HG02885 (cell line): ENCODE measurements around the gene SF3B4.

Experiments used
- ATAC-seq: cut with Tn5 transposase; IDR thresholded peaks from one replicate; pipeline ENCODE4 v1.9.1; 2021; ENCODE audit warnings: mild to moderate bottlenecking; ENCODE audit not compliant: unreplicated experiment, poor library complexity

Gene SF3B4

GRCh38 chr1:149934356-149934755 is 6.8 kb upstream of the SF3B4 start:
- ATAC-seq: no peak

- no peak for ATAC-seq
Observed at GRCh38 chr1:149933208-149933607, 5.6 kb upstream of the SF3B4 start.

DNA sequence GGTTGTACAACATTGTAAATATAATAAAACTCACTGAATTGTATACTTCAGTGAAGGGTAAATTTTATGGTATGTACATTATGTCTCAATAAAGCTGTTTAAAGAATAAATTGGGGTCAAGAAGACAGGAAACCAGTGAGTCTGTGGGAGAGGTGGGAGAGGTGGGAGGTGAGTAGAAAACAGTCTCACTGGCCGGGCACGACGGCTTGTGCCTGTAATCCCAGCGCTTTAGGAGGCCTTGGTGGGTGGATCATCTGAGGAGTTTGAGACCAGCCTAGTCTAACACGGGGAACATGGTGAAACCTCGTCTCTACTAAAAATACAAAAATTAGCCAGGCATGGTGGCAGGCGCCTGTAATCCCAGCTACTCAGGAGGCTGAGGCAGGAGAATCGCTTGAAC is 4.9 kb upstream of the SF3B4 start:
- ATAC-seq: no peak

GRCh38 chr1:149931212-149931790 is 3.7 kb upstream of the SF3B4 start:
- no peak for ATAC-seq

- no peak for ATAC-seq
Observed at GRCh38 chr1:149929856-149930255, 2.3 kb upstream of the SF3B4 start.

DNA sequence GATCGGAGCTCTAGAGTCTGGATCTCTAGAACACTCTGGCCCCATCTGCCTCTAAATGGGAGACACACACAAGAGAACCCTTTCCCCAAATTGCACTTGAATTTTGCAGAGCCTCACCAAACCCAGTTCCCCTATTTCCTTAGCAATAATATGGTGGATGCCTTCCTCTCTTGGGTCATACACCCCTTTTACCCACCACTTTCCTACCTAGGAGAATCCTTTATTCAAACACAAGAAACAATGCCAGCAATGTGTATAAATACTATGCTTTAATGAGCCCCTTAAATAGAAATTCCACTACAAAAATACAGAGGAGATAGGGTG is 760 bp upstream of the SF3B4 start:
- no peak for ATAC-seq

DNA sequence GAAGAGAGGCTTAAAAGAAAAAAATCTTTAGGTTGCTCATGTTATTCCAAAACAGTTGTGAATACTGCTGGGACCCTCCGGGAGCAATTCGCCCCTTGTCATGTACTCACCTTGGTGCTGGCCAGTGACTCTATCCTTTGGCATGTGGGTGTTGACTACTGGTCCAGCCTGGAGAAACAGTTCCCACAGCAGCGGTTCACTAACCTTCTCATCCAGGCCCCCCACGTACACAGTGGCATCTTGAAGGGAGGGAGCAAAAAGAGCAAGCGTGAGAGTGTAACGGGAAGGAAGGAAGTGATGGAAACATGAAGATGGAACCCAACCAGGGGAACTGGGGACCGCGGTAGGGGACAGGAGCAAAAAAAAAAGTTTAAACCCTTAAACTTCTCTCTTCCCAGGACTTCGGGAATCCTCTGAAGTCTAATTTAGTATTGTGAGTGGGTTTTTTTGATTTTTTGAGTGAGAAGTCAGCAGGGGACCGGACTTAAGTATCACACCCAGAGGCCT is 494 bp downstream of the SF3B4 start:
- no peak for ATAC-seq

GRCh38 chr1:149926296-149926695 is 1.3 kb downstream of the SF3B4 start:
- ATAC-seq: no peak

DNA sequence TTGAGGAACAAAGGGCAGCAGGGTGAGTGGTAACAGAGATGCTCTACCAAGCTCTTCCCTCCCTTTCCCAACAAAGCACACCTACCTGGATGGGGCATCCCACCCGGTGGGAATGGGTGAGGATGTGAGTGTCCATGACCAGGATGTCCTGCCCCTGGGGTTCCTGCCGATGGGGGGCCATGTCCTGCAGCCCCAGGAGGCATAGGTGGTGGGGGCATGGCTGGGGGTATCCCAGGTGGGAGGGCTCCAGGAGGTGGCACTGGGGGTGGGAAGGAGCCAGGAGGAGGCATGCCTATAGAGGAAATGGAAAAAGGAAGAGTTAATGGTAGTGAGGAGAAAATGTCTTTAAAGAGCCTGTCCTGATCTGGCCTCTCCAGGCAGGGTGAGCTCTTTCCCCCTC is 1.9 kb downstream of the SF3B4 start:
- ATAC-seq: no peak

GRCh38 chr1:149925345-149925744 is 2.3 kb downstream of the SF3B4 start:
- ATAC-seq: no peak

DNA sequence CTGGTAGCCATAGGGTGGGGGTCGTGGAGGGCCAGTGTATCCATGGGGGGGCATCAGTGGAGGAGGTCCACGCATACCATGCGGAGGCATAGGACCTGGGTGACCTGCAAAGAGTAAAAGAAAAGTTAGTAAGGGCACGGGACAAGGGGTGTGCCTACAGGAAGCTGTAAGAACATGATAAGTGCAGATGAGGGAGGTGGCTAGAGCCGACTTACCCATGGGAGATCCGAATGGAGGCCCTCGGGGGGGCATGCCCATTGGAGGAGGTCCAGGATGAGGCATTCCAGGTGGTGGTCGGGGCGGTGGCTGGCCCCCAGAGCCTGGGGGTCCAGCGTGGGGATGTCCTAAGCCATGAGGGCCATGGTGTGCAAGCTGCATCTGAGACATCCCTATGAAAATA is 4.0 kb downstream of the SF3B4 start:
- no peak for ATAC-seq

DNA sequence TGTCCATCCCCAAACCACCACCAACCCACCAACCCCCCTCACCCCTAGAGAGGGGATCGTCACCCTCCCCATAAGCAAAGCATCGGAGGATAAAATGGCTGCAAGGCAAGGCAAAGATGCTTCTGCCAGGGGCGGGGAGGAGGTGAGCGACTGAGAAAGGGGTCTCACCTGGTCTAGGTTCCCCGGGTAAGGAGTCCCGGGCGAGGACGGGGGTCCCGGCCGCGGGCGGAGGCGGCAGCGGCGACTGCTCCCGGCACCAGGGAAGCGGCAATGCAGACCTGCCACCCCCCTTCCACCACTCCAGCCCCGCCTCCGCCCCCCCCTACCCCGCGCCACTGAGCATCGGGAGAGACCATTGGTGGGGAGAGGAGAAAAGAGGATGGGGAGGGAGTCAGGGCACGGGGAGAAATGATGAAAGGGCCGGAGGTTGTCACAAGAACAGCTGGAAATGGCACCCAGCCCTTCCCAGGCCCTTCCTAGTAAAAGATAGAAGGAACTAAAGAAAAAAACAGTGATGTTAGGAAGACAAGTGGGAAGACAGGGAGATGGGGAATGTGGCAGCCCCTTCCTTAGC is 9.9 kb downstream of the SF3B4 start, which contains the start of gene SV2A:
Gene SV2A (minus strand): TSS at position 274 of the 574 bp plus-strand sequence. CDS start 4,004 bp downstream, outside the sequence.
- no peak for ATAC-seq

- ATAC-seq: no peak
Observed at GRCh38 chr1:149916898-149917252, 10.7 kb downstream of the SF3B4 start.

DNA sequence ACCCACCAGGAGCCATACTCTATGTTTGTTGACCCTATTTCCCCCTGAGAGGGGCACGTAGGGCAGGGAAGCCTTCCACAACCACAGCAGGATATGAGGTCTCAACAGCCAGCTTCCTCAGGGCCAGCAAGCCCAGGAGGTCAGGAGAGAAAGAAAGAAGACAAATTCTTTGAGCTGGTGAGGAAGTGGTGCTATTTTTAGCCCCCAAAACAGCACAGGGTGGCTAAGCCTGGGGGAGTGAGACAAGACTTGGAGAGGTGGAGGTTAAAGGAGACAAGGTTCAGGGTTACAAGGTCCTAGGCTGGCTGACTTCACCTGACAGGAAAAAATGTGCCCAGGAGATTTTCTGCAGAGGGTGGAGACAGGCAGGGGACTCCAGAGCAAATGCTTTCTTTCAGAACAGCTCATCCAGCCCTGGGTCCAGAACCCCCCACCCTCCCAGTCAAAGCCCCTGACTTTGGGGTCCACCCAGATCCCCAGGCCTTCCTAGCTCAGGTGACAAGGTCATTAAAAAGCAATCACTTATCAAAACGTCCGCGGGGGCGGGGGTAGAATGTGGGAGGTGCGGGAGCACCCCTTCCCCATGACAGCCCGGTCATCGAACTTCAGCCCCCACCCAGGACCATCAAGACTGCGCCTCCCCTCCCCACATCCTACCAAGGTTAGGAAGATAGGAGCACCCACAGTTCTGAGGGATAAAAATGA is 11.3 kb downstream of the SF3B4 start:
- no peak for ATAC-seq

DNA sequence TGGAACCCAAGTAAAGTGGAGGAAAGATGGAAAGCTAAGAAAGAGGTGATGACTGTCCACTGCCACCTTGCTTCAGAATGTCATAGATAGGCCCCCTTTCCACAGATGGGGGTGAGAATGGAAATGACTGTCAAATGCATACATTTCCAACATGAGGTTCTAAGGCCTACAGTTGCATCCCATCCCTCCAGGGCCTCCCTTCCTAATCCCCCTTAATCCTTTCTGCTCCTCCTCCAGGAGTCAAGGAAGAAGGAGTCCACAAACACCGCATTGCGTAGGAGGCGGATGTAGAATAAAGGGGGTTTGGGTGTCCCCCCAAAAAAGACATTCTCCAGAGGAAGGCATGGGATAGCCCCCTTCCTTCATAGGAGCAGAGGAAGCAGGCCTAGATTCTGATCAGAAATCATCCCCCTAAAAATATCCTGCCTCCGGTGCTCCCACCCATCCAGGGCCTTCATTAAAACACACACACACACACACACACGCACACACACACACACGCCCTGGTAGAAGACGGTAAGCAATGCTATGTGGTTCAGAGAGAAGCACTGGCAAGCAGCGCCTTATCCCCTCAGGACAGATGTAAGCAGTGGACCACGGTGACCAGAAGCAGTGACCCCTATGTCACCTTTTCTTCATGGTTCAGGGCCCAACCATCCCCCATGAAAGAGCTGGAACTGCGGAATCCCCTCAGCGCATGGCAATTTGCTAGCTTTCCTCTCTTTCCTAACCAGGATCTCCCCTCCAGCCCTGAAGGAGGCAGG is 12.0 kb downstream of the SF3B4 start:
- no peak for ATAC-seq

- no peak for ATAC-seq
Observed at GRCh38 chr1:149914545-149914944, 13.1 kb downstream of the SF3B4 start.

- ATAC-seq: no peak
Observed at GRCh38 chr1:149906570-149907075, 21.0 kb downstream of the SF3B4 start.

DNA sequence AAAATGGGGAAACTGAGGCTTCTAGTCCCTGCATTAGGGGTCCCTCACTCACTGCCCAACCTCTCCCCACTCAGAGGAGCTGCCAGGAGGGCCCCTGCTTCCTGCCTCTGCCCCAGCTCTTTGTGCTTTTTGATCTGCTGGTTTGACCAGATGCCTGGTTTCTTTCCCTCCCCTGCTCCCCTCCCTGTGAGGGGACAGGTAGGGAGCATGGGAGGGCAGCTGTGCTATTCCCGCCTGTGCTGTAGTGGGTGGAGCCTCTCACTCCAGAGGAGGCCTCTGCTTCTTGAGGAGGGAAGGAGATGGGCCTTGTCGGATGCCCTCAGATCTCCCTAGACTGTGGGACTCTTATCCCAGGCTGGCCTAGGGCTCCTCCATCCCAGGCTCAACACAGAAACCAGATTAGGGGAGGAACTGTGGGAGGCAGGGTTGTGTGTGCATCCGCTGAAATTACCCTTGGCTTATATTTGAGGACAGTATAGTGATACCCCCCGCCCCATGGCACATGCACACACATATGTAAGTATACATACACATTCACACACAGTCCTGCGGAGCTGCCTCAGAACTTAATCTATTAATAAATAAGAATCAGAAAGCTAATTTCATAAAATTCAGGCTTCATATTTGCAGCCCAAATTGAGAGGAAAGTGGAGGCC is 23.6 kb downstream of the SF3B4 start:
- ATAC-seq: no peak

- peak; percentile 99 for ATAC-seq
Observed at GRCh38 chr1:149899460-149900284, 27.9 kb downstream of the SF3B4 start, which contains the start of gene BOLA1. TSS of gene BOLA1 (plus strand) at chr1:149899568. CDS start at chr1:149900060, 492 bp downstream.
